NB4 (cell line): ENCODE measurements around the gene RTKN2.

ENCODE experiments used
- CTCF ChIP-seq: IDR thresholded peaks from one replicate; pipeline ENCODE4 v1.5.1; 2012; ENCODE audit warnings: low read depth, low read length
- POLR2A ChIP-seq: IDR thresholded peaks from 2 replicates; pipeline ENCODE4 v1.6.1; 2011; ENCODE audit warnings: mild to moderate bottlenecking; ENCODE audit not compliant: insufficient read length; ENCODE audit errors: extremely low read depth
- TF ChIP-seq, protein P1 (sequence below): IDR thresholded peaks from 2 replicates; pipeline ENCODE4 v1.6.1; 2011; ENCODE audit warnings: low read depth, low read length

DNA sequence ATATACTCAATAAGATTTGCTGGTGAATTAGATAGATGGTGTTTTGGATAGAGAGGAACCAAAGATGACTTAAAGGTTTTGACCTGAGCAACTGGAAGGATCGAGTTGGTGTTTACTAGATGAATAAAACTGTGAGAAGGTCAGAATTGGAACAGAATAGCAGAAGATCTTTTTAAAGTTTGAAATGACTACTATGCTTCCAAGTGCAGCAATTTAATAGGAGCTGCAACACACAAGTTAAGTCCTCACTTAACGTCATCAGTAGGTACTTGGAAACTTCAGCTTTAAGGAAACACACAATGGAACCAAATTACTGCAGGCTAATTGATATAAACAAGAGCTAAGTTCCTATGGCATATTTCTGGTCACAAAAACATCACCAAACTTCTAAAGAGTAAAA lies 86.5 kb downstream of the RTKN2 start:
- TF ChIP-seq CTCF: no peak
- TF ChIP-seq, protein P1, sequence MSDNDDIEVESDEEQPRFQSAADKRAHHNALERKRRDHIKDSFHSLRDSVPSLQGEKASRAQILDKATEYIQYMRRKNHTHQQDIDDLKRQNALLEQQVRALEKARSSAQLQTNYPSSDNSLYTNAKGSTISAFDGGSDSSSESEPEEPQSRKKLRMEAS: no peak
- TF ChIP-seq POLR2A: no peak
